Kidney glomerular epithelial cell (primary cell): ENCODE measurements around the gene RGPD8.
"Not testable (repeated sequence)": the region's sequence is repeated elsewhere in the genome, so short reads cannot be mapped to it uniquely, and the experiment has no call there.

ENCODE experiments used
- DNase-seq: peaks from one replicate; lab custom pipeline; 2025; lab: John Stamatoyannopoulos, UW

RGPD8 gene

GRCh38 chr2:112433480-112433879 lies at the start of gene RGPD8:
TSS of gene RGPD8 (minus strand) at chr2:112433645. CDS start at chr2:112433453, 192 bp downstream.
- not testable (repeated sequence) for DNase-seq

DNA sequence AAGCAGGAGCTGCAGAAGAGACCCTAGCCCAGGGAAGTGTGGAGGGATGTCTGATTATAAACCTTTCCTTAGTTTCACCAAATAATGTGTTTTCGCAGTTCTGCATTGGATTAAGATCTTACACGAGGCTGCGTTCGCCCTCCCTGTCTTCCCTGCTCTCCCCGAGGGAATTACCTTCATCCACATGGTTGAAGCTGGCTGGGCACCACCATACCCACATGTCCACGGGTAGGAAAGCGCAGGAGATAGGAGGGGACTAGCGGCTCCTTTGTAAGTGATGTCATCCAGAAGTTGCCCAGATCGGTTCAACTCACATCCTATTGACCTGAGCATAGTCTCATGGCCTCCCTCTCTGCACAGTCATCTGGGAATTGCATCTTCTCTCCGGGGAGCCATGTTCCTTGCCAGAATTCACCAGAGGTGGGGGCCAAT lies 49.6 kb upstream of the RGPD8 start:
- peak; percentile 61 for DNase-seq

DNA sequence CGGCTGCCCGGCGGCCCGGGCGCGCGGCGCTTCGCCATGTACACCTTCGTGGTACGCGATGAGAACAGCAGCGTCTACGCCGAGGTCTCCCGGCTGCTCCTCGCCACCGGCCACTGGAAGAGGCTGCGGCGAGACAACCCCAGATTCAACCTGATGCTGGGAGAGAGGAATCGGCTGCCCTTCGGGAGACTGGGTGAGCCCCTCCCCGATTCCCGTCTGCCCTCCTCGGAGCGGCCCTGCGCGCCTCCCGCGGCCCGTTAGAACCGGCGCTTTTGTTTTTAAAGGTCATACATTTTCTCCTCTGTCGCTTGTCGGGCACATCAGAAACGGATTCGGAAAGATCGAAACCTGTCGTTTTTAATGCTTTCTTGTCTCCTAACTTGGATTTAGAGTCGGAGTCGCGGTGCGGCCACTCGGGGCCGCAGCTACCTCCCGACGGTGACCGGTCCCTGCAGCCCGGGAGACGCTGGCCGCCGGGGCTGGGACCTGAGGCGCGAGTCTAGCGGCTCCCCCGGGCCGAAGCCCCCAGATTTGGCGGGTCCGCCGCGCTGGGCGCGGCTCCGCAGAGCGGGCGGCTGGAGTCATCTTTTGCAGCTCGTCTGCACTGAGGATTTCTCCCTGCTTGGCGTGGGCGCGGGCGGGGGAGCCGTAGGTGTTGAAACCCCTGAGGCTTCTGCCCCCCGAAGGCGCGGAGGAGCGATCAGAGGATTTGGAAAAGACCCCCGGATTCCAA lies 49.0 kb upstream of the RGPD8 start:
- peak; percentile 48 for DNase-seq

GRCh38 chr2:112481528-112482233 lies 48.2 kb upstream of the RGPD8 start, which contains the start of gene TTL:
TSS of gene TTL (plus strand) at chr2:112482156. CDS start at chr2:112482345, 189 bp downstream.
- peak; percentile 60 for DNase-seq

GRCh38 chr2:112481050-112481527 lies 47.6 kb upstream of the RGPD8 start:
- DNase-seq = peak; percentile 77

DNA sequence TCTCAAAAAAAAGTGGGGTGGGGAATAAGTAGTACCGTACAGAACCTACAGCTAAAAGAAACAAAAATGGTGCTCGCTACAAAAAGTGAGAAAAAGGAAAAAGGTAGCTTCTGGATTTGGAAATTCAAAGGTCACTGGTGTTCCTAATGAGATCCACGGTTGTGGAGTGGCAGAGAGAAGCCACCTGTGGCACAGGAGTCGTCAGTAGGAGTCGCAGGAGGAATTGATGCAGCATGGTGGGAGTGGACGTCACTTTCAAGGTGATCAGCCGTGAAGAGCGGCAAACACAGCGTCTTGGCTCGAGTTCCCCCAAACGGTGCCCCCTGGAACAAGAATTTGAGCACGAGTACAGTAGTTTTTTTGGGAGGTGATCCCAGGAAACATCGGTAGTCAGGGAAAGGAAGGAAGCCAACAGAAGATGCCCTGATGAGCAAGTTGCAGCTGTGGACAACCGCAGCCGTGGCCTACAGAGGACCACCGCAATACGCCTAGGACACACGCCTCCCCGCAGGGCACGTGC lies 47.1 kb upstream of the RGPD8 start:
- no peak for DNase-seq

- DNase-seq = no peak
These were observed 43.0 kb upstream of the RGPD8 start for GRCh38 chr2:112476434-112476833.

- DNase-seq = peak; percentile 67
These were observed 41.5 kb upstream of the RGPD8 start for GRCh38 chr2:112474844-112475486.

DNA sequence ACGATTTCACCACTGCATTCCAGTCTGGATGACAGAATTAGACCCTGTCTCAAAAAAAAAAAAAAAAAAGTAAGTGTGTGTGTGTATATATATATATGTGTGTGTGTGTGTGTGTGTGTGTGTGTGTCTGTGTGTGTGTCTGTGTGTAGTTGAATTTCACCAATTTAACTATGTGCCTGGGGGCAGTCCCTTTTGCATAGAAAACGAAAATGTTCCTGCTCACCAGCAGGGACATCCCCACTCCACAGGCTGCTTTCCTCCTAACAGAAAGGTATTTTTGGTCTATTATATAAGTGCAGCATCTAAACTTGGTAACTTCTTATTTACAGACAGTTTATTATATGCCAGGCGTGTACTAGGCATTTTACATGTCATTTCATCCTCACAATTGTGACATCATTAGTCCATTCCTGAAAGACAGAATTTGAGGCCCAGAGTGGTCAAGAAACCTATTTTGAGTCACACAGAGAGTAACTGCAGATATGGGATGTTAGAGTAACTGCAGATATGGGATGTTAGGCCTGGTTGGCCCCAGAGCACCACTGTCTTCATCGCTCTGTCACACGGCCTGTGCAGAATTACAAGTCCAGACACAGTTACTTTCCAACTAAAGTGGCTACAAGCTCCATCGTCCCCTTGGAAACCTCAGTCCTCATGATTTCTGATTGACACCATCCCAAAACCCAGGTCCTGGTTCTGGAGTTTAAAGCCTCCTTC lies 39.3 kb upstream of the RGPD8 start:
- no peak for DNase-seq

GRCh38 chr2:112465382-112465781 lies 31.9 kb upstream of the RGPD8 start:
- no peak for DNase-seq

DNA sequence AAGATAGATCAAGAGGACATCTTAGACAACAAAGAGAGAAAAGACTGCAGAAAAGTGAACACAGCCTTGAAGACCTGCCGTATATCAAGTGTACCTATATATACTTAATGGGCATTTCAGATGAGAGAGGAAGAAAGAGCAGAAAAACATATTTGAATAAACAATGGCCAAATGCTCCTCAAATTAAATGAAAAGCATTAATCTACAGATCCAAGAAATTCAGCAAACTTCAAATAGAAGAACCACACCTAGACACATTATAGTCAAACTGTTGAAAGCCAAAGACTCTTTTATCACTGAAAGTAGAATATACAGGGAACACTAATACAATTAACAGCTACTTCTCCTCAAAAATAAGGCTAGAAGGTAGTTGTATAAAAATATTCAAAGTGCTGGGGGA lies 29.8 kb upstream of the RGPD8 start:
- DNase-seq = no peak

GRCh38 chr2:112462178-112462577 lies 28.7 kb upstream of the RGPD8 start:
- DNase-seq = no peak

DNA sequence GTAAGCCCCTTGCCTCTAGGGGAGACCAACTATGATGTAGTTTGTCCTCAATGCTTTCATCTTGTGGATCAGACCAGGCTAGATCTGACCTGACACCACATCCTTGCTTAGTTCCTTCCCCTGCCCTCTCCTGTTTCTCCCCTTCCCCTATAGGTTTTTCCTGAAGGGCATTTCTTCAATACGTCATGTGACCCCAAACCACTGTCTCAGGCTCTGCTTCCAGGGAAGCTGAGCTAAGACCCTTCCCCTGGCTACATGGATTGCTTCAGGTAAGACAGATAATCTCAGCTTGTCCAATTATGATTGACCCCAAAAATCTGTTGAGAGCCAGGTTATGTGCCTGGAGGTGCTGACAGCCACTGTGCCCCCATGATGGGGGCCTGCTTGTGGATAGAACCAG lies 25.9 kb upstream of the RGPD8 start:
- DNase-seq = no peak

GRCh38 chr2:112454586-112454985 lies 21.1 kb upstream of the RGPD8 start:
- DNase-seq = no peak

DNA sequence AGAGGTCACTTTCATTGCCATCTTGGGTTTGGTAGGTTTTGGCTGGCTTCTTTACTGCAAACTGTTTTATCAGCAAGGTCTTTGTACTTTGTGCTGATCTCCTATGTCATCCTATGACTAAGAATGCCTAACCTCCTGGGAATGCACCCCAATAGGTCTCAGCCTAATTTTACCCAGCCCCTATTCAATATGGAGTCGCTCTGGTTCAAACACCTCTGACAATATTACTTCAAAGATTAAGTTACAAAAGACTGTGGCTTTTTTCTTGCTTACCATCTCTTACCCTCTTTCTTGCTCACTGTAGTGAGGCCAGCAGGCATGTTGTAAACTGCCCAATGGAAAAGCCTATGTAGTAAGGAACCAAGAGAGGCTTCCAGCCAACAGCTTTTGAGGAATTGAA lies 17.9 kb upstream of the RGPD8 start:
- DNase-seq = no peak

DNA sequence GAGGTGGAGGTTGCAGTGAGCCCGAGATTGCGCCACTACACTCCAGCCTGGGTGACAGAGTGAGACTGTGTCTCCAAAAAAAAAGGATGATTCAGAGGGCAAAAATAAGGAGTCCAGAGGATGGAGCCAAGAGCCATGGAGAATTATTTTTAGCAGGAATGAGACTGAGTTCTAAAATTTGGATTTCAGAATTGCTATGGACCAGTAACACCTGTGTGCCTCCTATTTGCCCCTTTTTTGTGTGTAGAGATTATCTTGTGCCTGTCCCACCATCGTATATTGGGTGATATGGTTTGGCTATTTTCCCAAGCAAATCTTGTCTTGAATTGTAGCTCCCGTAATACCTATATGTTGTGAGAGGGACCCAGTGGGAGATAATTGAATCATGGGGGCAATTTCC lies 16.4 kb upstream of the RGPD8 start:
- DNase-seq = no peak

GRCh38 chr2:112444256-112444655 lies 10.8 kb upstream of the RGPD8 start:
- DNase-seq = not testable (repeated sequence)

DNA sequence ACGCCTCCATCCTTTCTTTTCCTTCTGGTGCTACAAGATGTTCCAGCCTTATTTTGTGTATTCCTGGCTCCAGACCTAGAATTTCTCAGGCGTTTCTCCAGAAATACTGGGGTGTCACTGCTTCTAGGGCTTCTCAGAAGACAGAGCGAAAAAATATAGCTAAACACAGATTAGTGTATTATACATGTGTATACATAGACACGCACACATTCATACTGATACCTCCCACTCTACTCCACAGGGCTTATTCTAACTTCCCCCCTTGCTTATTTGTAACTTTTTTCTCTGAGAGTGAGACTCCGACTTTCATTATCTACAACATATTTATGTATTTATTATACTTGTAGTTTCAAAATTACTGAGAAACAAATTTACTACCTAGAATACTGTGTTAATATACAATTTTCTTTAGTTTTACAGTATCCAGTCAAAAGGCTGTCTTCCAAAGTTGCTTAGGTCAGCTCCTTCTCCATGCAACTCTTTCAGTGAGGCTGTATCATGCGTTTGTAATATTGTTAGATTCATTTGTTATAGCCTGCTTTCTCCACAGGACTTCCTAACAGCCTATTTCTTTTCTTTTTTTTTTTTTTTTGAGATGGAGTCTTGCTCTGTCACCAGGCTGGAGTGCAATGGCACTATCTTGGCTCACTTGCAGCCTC lies 5.3 kb upstream of the RGPD8 start:
- not testable (repeated sequence) for DNase-seq

GRCh38 chr2:112437405-112437831 lies 4.0 kb upstream of the RGPD8 start:
- not testable (repeated sequence) for DNase-seq

DNA sequence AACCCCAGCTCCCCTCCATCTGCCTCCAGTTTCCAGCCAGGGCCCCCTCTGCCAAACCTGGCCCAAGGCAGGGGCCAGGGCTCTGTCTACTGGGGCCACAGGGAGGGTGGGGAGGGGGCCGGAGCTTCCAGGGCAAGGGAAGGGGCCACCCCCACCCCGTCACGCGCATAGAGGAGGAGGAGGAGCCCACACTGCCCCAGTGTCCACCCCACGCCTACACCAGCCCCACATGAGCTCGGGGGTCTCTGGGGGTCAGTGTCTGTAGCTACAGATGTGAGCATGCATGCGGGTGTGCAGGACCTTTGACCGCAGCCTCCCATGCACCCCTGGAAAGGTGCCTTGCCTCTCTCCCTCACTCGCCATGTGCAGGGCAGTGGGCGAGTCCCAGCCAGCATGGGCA lies 3.5 kb upstream of the RGPD8 start:
- DNase-seq = not testable (repeated sequence)
